Activated CD4-positive, alpha-beta memory T cell treated with anti-CD3 and anti-CD28 coated beads, Interleukin-2, amount 10 ng/mL, durations not matched to agents 7 days and 5 days (primary cell): ENCODE data around the gene STK39. TPM values are rescaled to one million over a fixed set of nuclear protein-coding genes. Genes with fewer than 3 reads are reported as not detected.

Experiments
- CTCF ChIA-PET: fragments of 350-600 bp; sonication (Branson Sonifier 250); formaldehyde crosslinking; loops from one replicate; lab custom pipeline; 2021; ENCODE audit warnings: antibody characterized with exemption, inconsistent platforms; lab: Charles Lee
- POLR2A ChIA-PET: fragments of 350-600 bp; sonication (Branson Sonifier 250); formaldehyde crosslinking; loops from one replicate; lab custom pipeline; 2021; ENCODE audit warnings: antibody characterized with exemption; lab: Charles Lee
- DNase-seq: peaks from one replicate; pipeline ENCODE4 v3.0.0-alpha.2; 2020
- H3K27ac Mint-ChIP-seq: one replicate; pipeline ENCODE4 v1.8.0; 2021; ENCODE audit warnings: mild to moderate bottlenecking, mixed read lengths
- H3K27me3 Mint-ChIP-seq: one replicate; pipeline ENCODE4 v1.8.0; 2021; ENCODE audit warnings: mixed read lengths
- H3K36me3 Mint-ChIP-seq: one replicate; pipeline ENCODE4 v1.8.0; 2021; ENCODE audit warnings: low read depth, mixed read lengths
- H3K4me1 Mint-ChIP-seq: one replicate; pipeline ENCODE4 v1.8.0; 2021; ENCODE audit warnings: mixed read lengths
- H3K4me3 Mint-ChIP-seq: one replicate; pipeline ENCODE4 v1.8.0; 2021; ENCODE audit warnings: mild to moderate bottlenecking, mixed read lengths
- H3K9me3 Mint-ChIP-seq: one replicate; pipeline ENCODE4 v1.8.0; 2021; ENCODE audit warnings: mixed read lengths
- total RNA-seq, 2 experiments: library from RNA; stranded (reverse); gene quantifications; one replicate each; pipeline ENCODE4 v1.2.3, GENCODE V29; 2021

The STK39 gene
- total RNA-seq, 2 experiments from 2014 or later = 43.0 to 45.5 TPM

GRCh38 chr2:167914969-167915368 lies 332.4 kb downstream of the STK39 start:
- no peak for DNase-seq
- ChIA-PET CTCF (no interaction called here), POLR2A (no interaction called here)
- no peaks in the 10 kb centered on the region for H3K36me3 Mint-ChIP-seq
- no peak overlapping the region for H3K4me3 Mint-ChIP-seq
- no peak overlapping the region for H3K27ac Mint-ChIP-seq
- no peaks in the 10 kb centered on the region for H3K9me3 Mint-ChIP-seq
- no peaks in the 10 kb centered on the region for H3K4me1 Mint-ChIP-seq
- H3K27me3 Mint-ChIP-seq = peaks cover 9% of the 10 kb centered on the region

DNA sequence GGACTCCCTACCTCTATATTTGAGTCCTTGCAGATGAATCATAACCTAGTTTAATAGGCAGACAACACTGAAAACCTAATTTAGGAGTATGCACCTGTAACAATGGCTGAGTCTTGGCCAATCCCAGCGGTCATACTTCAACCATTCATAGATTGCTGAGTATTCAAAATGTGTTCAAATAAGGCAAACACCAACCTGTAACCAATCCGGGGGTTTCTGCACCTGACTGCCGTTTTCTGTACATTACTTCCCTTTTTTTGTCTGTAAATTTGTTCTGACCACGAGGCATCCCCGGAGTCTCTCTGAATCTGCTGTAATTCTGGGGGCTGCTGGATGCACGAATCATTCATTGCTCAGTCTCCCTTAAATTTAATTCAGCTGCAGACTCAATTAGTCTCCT lies 338.6 kb downstream of the STK39 start:
- no peaks in the 10 kb centered on the region for H3K9me3 Mint-ChIP-seq
- ChIA-PET POLR2A (no interaction called here), CTCF (no interaction called here)
- DNase-seq = no peak
- H3K27me3 Mint-ChIP-seq = peaks cover 12% of the 10 kb centered on the region
- H3K27ac Mint-ChIP-seq = no peak overlapping the region
- H3K4me1 Mint-ChIP-seq = no peaks in the 10 kb centered on the region
- H3K4me3 Mint-ChIP-seq = no peak overlapping the region
- no peaks in the 10 kb centered on the region for H3K36me3 Mint-ChIP-seq

- Mint-ChIP-seq H3K27ac (no peak overlapping the region), H3K27me3 (peaks cover 7% of the 10 kb centered on the region), H3K9me3 (no peaks in the 10 kb centered on the region), H3K4me3 (no peak overlapping the region), H3K4me1 (no peaks in the 10 kb centered on the region), H3K36me3 (no peaks in the 10 kb centered on the region)
- ChIA-PET POLR2A (no interaction called here), CTCF (interaction anchor here (1.2 kb wide), 1 partner anchor 213 kb away, joined by 3 read pairs; no protein-coding TSS in a partner anchor)
- no peak for DNase-seq
Measured at GRCh38 chr2:167905668-167906067, 341.7 kb downstream of the STK39 start.

Other genes with a start within 250 kb of the STK39 start
- 1 to 10 TPM; 7.4 to 8.4 TPM for gene CERS6, start 208.7 kb upstream of the STK39 start, total RNA-seq